Activated T-helper 1 cell treated with anti-CD3 and anti-CD28 coated beads, Interleukin-12 subunit alpha, Interleukin-12 subunit beta, Interleukin-2, Interleukin-4 antibody, amounts not matched to agents 30 ng/mL and 10 ng/mL and 1 ng/mL, durations not matched to agents 14 hours and 24 hours and 36 hours (primary cell): ENCODE results near the gene GAN. TPM values are rescaled to one million over a fixed set of nuclear protein-coding genes. Genes with fewer than 3 reads are reported as not detected.
A peak's percentile ranks its signal among the peaks of the same experiment; 100 is the strongest.

ENCODE experiments used
- DNase-seq: peaks from one replicate; pipeline ENCODE4 v3.0.0; 2021; ENCODE audit warnings: low spot score
- H3K27ac Mint-ChIP-seq: one replicate; pipeline ENCODE4 v1.8.0; 2021; ENCODE audit warnings: mild to moderate bottlenecking, mixed read lengths
- H3K27me3 Mint-ChIP-seq: one replicate; pipeline ENCODE4 v1.8.0; 2022; ENCODE audit warnings: mild to moderate bottlenecking, moderate library complexity, mixed read lengths; ENCODE audit not compliant: insufficient read depth
- H3K36me3 Mint-ChIP-seq: one replicate; pipeline ENCODE4 v1.8.0; 2021; ENCODE audit warnings: low read depth, mixed read lengths
- H3K4me1 Mint-ChIP-seq: one replicate; pipeline ENCODE4 v1.8.0; 2021; ENCODE audit warnings: low read depth, mixed read lengths
- H3K4me3 Mint-ChIP-seq: one replicate; pipeline ENCODE4 v1.8.0; 2021; ENCODE audit warnings: mild to moderate bottlenecking, moderate library complexity, mixed read lengths
- H3K9me3 Mint-ChIP-seq: one replicate; pipeline ENCODE4 v1.8.0; 2021; ENCODE audit warnings: mixed read lengths
- intact Hi-C: fragments of 100-400 bp; cut with micrococcal nuclease; formaldehyde crosslinking; loops from one replicate; pipeline ENCODE4 v1.15.1; 2024
- total RNA-seq: library from RNA; stranded (reverse); gene quantifications from 2 replicates; pipeline ENCODE4 v1.2.3, GENCODE V29; 2022

Gene GAN, protein sequence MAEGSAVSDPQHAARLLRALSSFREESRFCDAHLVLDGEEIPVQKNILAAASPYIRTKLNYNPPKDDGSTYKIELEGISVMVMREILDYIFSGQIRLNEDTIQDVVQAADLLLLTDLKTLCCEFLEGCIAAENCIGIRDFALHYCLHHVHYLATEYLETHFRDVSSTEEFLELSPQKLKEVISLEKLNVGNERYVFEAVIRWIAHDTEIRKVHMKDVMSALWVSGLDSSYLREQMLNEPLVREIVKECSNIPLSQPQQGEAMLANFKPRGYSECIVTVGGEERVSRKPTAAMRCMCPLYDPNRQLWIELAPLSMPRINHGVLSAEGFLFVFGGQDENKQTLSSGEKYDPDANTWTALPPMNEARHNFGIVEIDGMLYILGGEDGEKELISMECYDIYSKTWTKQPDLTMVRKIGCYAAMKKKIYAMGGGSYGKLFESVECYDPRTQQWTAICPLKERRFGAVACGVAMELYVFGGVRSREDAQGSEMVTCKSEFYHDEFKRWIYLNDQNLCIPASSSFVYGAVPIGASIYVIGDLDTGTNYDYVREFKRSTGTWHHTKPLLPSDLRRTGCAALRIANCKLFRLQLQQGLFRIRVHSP
- 16.4 and 16.8 TPM in 2 replicates for total RNA-seq

DNA sequence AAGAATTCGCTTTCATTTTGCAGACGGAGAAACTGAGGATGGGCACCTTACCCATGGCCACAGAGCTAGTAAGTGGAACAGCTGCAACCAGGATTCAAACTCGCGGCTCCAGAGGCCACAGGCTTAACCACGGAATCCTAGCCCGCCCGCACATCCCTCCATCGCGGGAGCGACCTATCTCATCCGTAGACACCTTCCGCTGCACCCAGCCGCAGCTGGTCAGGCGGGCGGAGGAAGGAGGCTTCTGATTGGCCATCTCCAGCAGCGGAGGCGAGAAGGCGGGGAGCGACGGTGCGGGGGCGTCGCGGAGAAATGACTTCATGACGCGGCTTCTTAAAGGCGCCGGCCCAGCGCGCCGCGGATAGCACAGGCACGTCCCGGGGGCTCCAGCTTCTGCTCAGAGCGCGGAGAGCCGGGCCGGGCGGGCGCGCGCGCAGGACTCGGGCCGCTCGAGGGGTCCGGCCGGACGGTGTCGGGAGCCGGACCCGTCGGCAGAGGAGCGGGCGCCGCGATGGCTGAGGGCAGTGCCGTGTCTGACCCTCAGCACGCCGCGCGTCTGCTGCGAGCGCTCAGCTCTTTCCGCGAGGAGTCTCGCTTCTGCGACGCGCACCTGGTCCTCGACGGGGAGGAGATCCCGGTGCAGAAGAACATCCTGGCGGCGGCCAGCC is at the start of gene GAN:
Gene GAN, plus strand, starts transcription at position 360 of the 668 bp plus-strand sequence. Its CDS starts 152 bp downstream, at position 512.
- intact Hi-C loops, result loop anchor here (1.0 to 10.0 kb wide), 15 partner anchors 21 to 1340 kb away; partner anchors contain the start of genes ATMIN, CENPN, CMIP and GCSH
- DNase-seq, result peak; percentile 95
- no peaks in the 10 kb centered on the region for H3K27me3 Mint-ChIP-seq
- peaks cover 76% of the 10 kb centered on the region for H3K4me1 Mint-ChIP-seq
- peak within 1 kb of the TSS; percentile 90 for H3K4me3 Mint-ChIP-seq
- no peaks in the 10 kb centered on the region for H3K9me3 Mint-ChIP-seq
- H3K36me3 Mint-ChIP-seq, result peaks cover 2% of the 10 kb centered on the region
- peak within 1 kb of the TSS; percentile 83 for H3K27ac Mint-ChIP-seq

DNA sequence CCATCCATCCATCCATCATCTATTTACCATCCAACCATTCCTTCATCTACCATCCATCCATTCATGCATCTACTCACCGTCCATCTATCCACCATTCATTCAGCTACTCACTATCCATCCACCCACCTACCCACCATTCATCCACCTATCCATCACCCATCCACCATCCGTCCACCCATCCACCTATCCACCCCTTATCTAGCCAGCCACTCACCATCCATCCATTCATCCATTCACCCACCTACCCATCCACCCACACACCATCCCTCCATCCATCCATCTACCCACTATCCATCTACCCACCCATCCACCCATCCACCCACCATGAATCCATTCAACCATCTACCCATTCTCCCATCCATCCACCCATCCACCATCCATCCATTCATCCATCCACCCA is 49.7 kb upstream of the GAN start:
- Mint-ChIP-seq H3K27ac (no peak overlapping the region), H3K36me3 (no peaks in the 10 kb centered on the region), H3K4me1 (peaks cover 9% of the 10 kb centered on the region), H3K9me3 (no peaks in the 10 kb centered on the region), H3K27me3 (peaks cover 8% of the 10 kb centered on the region), H3K4me3 (no peak overlapping the region)
- intact Hi-C loops, result no loop called here
- DNase-seq, result no peak

DNA sequence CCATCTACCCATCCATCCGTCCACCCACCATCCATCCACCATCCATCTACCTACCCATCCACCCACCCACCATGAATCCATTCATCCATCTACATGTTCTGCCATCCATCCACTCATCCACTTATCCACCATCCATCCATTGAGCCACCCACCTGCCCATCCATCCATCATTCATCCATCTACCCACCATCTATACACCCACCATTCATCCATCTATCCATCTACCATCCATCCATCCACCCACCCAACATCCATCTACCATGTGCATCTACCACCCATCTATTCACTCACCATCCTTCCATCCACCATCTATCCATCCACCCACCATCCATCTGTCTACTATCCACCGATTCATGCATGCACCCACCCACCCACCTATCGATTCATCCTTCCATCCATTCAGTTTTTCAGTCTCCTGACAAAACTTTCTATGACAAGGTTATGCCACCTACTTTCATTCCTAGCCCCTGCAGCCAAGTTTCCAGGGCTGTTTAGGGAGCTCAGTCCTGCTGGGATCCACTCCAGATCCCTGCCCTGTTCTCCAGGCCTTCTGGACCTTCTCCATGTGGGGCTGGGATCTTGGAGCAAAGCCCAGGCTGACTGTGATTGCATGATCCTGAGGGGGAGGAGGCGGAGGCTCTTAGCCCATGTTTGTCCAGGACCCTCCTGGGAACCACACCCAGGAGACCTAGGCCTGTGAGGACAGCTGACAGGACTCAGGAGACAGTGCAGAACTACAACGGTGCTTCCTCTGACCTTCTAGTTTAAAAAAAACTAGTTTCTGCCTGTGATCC is 48.9 kb upstream of the GAN start:
- DNase-seq, result no peak
- intact Hi-C loops, result loop anchor here (2.0 kb wide), 1 partner anchor 45 kb away; no protein-coding TSS in a partner anchor
- Mint-ChIP-seq H3K9me3 (no peaks in the 10 kb centered on the region), H3K27me3 (peaks cover 3% of the 10 kb centered on the region), H3K4me3 (no peak overlapping the region), H3K27ac (no peak overlapping the region), H3K4me1 (peaks cover 9% of the 10 kb centered on the region), H3K36me3 (no peaks in the 10 kb centered on the region)

DNA sequence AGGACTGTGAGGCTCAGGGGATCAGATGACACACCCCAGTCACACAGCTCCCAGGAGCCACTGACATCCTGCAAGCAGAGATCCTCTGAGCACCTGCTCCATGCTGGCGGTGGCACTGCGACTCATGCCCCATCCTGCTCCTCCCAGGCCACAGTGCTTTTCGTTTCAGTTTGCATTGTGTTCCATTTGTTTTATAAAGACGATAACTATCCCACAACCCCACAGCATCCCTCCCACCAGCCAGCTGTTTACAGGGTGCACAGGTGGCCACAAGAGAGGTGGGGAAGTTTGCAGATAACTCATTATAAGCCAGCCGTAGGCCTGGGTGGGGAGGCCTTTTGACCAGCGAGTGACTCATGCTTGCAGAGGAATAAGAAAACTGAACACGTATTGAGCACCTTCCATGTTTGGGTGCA is 48.1 kb upstream of the GAN start:
- peaks cover 9% of the 10 kb centered on the region for H3K4me1 Mint-ChIP-seq
- H3K9me3 Mint-ChIP-seq, result no peaks in the 10 kb centered on the region
- DNase-seq, result peak; percentile 10
- H3K27ac Mint-ChIP-seq, result peak overlapping the region; percentile 50
- intact Hi-C loops, result loop anchor here (2.0 kb wide), 1 partner anchor 44 kb away; no protein-coding TSS in a partner anchor
- H3K27me3 Mint-ChIP-seq, result peaks cover 2% of the 10 kb centered on the region
- no peak overlapping the region for H3K4me3 Mint-ChIP-seq
- H3K36me3 Mint-ChIP-seq, result no peaks in the 10 kb centered on the region

DNA sequence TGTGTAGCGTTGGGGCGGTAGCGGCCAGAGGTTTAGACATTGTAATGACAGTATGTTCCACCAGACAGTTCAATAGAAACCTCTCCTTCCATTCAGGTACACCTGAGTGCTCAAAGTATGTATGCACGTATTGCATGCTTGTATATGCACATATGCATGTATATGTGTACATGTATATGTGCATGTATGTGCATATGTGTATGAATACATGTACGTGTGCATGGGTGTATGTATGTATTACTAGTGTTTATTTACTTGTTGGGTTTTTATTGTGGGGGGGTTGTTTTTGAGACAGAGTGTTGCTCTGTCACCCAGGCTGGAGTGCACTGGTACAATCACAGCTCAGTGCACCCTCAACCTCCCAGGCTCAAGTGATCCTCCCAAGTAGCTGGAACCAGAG is 46.3 kb upstream of the GAN start:
- Mint-ChIP-seq H3K9me3 (no peaks in the 10 kb centered on the region), H3K27me3 (peaks cover 2% of the 10 kb centered on the region), H3K4me1 (peaks cover 9% of the 10 kb centered on the region), H3K36me3 (no peaks in the 10 kb centered on the region), H3K27ac (no peak overlapping the region), H3K4me3 (no peak overlapping the region)
- no peak for DNase-seq
- intact Hi-C loops, result no loop called here

DNA sequence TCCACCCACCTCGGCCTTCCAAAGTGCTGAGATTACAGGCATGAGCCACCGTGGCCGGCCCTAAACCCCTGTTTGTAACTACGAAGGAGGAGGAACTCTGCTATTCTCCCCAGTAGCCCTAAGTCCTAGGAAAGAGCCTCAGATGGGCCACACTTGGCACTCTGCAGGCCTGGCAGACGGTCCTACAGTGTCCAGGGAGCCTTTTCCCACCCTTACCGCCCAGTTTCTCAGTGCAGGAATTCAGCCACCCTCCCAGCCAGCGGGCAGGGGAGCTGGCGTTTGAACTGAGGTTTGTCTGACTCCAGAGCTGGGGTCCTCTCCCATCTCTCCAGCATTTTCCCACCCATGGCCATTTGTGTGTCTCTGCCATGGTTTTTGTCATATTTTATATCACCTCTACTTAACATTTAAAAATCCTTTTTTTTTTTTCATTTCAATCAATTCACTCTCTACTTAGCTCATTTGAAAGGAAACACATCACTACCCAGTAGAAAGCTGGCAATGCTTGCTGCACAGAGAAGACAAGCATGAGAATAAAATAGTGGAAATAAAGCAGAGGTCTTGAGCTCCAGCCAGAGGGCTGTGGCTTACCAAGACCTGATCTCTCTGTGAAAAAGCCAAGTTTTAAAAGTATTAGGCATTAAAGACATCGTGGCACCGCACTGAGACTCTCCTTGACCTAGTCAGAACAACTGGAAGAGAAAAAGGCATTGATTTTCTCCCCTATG is 41.4 kb upstream of the GAN start:
- Mint-ChIP-seq H3K36me3 (no peaks in the 10 kb centered on the region), H3K4me1 (no peaks in the 10 kb centered on the region), H3K9me3 (no peaks in the 10 kb centered on the region), H3K4me3 (no peak overlapping the region), H3K27me3 (no peaks in the 10 kb centered on the region), H3K27ac (no peak overlapping the region)
- intact Hi-C loops, result no loop called here
- no peak for DNase-seq

DNA sequence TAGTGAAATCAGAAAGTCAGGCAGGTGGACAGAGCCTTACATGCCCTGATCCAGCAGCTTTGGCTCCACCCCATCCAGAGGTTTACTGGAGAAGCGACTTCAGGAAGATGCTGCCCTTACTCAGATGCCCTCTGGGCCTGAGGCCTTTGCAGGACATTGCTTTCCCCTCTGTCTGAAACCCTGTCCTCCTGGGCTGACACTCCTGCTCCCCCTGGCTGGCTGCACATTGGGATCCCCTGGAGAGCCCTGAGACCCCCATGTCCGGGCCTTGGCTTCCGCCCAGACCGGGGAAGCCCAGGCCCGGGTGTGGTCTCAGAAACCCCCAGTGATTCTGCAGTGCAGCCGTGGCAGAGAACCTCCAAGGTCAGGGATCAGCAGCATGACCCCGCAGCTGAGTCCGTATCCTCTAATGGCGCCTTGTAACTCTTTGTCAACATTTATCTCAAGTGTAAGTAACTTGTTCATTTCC is 39.7 kb upstream of the GAN start:
- Mint-ChIP-seq H3K36me3 (no peaks in the 10 kb centered on the region), H3K4me1 (no peaks in the 10 kb centered on the region), H3K27me3 (no peaks in the 10 kb centered on the region), H3K9me3 (no peaks in the 10 kb centered on the region), H3K27ac (no peak overlapping the region), H3K4me3 (no peak overlapping the region)
- no peak for DNase-seq
- intact Hi-C loops, result no loop called here

DNA sequence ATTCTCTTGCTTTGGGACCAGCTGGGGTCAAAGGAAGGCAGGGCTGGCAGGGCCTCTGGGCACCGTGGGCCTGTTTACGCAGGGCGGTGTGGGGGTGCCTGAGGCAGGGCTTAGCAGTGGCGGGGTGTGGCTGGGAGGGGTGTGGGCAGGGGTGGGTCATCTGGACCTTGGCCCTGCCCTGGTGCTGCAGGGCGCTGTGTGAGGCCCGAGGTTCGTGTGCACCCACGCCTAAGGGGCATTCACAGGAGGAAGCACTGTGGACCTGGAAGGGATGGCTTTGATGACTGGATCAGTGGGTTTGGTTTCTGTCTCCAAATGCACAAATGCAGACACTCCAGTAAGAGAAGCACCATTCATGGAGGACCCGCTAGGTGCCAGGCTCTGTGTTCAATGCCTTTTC is 39.0 kb upstream of the GAN start:
- DNase-seq, result no peak
- Mint-ChIP-seq H3K4me3 (no peak overlapping the region), H3K9me3 (no peaks in the 10 kb centered on the region), H3K36me3 (no peaks in the 10 kb centered on the region), H3K4me1 (no peaks in the 10 kb centered on the region), H3K27me3 (no peaks in the 10 kb centered on the region), H3K27ac (no peak overlapping the region)
- intact Hi-C loops, result no loop called here

DNA sequence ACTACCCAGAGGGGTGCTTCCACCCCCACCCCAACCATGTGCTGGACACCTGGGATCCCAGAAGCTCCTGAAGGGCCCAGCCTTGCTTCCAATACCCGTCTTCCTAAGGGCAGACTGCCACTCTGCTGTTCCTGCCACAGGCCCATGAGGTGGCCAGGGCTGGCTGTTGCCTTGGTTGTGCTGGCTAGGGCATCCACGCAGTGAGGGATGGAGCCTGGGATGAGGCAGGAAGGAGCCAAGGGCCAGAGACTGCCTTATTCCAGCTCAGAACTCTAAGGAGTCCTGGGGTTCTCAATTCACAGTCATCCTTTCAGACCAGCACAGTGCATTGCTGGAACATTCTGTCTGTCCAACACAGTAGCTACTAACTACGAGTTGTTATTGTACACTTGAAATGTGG is 38.4 kb upstream of the GAN start:
- H3K36me3 Mint-ChIP-seq, result no peaks in the 10 kb centered on the region
- H3K27ac Mint-ChIP-seq, result no peak overlapping the region
- DNase-seq, result no peak
- intact Hi-C loops, result no loop called here
- H3K9me3 Mint-ChIP-seq, result no peaks in the 10 kb centered on the region
- H3K4me1 Mint-ChIP-seq, result no peaks in the 10 kb centered on the region
- no peaks in the 10 kb centered on the region for H3K27me3 Mint-ChIP-seq
- H3K4me3 Mint-ChIP-seq, result no peak overlapping the region

DNA sequence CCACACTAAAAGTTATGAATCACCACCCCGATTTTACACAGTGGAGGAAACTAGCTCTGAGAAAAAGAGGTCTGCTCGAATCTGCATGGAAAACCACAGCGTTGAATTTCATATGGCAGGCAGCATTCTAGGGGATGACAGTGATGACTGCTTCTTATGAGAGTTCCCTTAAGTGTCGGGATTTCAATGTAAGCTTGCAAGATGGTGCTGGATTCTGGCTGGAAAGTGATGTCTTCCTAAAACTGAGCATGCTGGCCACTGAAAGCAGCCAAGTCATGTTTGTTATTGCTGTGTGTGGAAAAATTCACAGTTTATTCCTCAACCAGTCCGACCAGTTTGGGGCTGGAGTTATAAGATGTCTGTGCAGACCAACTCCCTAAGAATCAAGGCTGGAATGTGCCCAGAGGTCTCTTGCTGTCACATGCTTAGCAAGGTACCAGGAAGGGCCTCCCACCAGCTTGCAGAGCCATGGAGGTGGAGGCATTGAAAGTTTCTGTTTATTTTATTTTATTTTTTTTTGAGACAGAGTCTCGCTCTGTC is 37.2 kb upstream of the GAN start:
- intact Hi-C loops, result no loop called here
- Mint-ChIP-seq H3K27me3 (no peaks in the 10 kb centered on the region), H3K4me3 (no peak overlapping the region), H3K4me1 (no peaks in the 10 kb centered on the region), H3K27ac (no peak overlapping the region), H3K36me3 (no peaks in the 10 kb centered on the region), H3K9me3 (no peaks in the 10 kb centered on the region)
- no peak for DNase-seq

DNA sequence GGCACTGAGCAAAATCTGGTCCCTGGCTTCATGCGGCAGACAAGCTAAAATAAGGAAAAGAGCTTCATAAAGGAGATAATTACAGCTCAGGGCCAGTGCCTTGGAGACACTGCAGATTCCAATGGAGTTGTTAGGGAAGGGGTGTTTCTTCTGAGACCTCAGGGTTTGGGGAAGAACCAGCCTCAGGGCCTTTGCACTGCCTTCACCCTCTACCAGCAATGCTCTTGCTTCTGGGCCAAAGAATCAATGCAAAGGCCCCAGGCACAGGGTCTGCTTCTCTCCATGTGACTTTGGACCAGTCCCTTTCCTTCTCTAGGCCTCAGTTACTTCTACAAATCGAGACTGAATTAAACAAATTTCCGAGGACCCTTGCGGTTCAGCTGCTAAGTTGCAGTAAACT is 36.2 kb upstream of the GAN start:
- H3K4me3 Mint-ChIP-seq, result no peak overlapping the region
- H3K27me3 Mint-ChIP-seq, result no peaks in the 10 kb centered on the region

DNA sequence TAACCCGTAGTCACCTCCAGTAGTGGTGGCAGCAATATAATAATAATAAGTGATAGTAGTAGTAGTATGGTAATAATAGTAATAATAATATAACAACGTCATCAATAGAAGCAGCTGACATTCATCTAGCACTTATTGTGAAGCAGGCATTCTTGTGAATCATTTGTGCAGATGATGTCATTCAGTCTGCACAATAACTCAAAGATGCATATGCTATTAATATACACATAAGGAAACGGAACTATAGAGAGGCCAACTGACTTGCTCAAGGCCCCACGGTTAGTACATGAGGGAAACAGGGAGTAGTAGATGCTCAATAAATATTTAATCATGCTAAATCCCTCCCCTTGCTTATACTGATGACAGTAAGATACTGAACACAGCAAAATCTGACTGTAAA is 35.4 kb upstream of the GAN start:
- H3K4me3 Mint-ChIP-seq, result no peak overlapping the region
- no peak overlapping the region for H3K27ac Mint-ChIP-seq
- H3K9me3 Mint-ChIP-seq, result no peaks in the 10 kb centered on the region
- no peak for DNase-seq
- intact Hi-C loops, result no loop called here
- H3K4me1 Mint-ChIP-seq, result no peaks in the 10 kb centered on the region
- no peaks in the 10 kb centered on the region for H3K36me3 Mint-ChIP-seq
- no peaks in the 10 kb centered on the region for H3K27me3 Mint-ChIP-seq

More for the DNA sequence above, 36.2 kb upstream of the GAN start:
- intact Hi-C loops, result no loop called here
- H3K27ac Mint-ChIP-seq, result no peak overlapping the region
- DNase-seq, result no peak
- no peaks in the 10 kb centered on the region for H3K36me3 Mint-ChIP-seq
- H3K4me1 Mint-ChIP-seq, result no peaks in the 10 kb centered on the region
- no peaks in the 10 kb centered on the region for H3K9me3 Mint-ChIP-seq
